ENCODE results near the gene AEBP1. TPM values are rescaled to one million over a fixed set of nuclear protein-coding genes. Genes with fewer than 3 reads are reported as not detected.

Gene AEBP1
- total RNA-seq, 4 donors from 2014 or later = 20.1 to 127 (median 58.0) TPM

DNA sequence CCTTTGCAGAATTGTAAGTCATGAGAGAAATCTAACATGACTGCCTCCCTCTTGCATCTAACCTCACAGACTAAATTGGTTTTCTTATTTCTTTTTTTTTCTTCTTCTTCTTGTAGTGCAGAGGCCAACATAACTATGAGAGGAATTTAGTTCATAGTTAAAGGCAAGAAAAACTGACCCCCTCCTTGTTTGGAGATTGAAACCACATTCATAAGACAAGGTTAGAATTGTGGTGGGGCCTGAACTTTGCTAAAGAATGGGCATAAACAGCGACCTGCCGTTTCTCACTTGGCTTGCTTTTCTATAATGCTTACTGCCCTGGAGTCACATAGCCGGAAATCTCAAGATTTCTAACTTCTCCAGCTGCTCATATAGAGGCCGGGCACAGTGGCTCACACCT, 19.4 kb upstream of the AEBP1 start:
- Histone ChIP-seq H3K36me3 (peaks cover 0 to 10% (median 0%) of the 10 kb centered on the region in 3 donors), H3K9me3 (no peaks in the 10 kb centered on the region), H3K27ac (no peak overlapping the region), H3K4me3 (no peak overlapping the region), H3K4me1 (peaks cover 0 to 31% (median 11%) of the 10 kb centered on the region in 4 donors), H3K27me3 (no peaks in the 10 kb centered on the region)
- no peak for DNase-seq
- TF ChIP-seq, protein P1, sequence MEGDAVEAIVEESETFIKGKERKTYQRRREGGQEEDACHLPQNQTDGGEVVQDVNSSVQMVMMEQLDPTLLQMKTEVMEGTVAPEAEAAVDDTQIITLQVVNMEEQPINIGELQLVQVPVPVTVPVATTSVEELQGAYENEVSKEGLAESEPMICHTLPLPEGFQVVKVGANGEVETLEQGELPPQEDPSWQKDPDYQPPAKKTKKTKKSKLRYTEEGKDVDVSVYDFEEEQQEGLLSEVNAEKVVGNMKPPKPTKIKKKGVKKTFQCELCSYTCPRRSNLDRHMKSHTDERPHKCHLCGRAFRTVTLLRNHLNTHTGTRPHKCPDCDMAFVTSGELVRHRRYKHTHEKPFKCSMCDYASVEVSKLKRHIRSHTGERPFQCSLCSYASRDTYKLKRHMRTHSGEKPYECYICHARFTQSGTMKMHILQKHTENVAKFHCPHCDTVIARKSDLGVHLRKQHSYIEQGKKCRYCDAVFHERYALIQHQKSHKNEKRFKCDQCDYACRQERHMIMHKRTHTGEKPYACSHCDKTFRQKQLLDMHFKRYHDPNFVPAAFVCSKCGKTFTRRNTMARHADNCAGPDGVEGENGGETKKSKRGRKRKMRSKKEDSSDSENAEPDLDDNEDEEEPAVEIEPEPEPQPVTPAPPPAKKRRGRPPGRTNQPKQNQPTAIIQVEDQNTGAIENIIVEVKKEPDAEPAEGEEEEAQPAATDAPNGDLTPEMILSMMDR (IDR thresholded peaks at IDR 0.05) = no peak
- no peak for TF ChIP-seq POLR2A (IDR thresholded peaks at IDR 0.05)

DNA sequence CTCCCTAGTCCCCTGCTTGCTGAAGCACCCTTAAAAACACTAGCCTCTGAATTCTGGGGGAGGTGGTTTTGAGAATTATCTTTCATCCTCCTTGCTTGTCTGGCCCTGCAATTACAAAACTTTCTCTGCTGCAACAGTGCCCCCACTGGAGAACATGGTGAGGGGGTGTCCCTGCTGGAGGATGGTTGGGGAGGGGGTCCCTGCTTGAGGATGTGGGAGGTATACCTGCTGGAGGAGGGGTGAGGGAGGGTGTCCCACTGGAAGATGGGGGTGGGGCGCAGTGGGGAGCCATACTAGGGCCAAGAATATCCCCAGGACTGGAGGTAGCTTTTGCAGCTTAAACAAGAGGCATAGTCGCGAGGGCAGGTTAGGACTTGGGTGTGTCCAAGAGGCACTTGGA, 18.6 kb upstream of the AEBP1 start:
- H3K4me1 ChIP-seq = peaks cover 0 to 23% (median 9%) of the 10 kb centered on the region in 4 donors
- H3K4me3 ChIP-seq = no peak overlapping the region
- no peak for DNase-seq
- H3K27me3 ChIP-seq = no peaks in the 10 kb centered on the region
- H3K9me3 ChIP-seq = no peaks in the 10 kb centered on the region
- no peak overlapping the region for H3K27ac ChIP-seq
- peaks cover 0 to 2% (median 0%) of the 10 kb centered on the region in 3 donors for H3K36me3 ChIP-seq
- TF ChIP-seq POLR2A (IDR thresholded peaks at IDR 0.05) = no peak
- TF ChIP-seq, protein P1 (IDR thresholded peaks at IDR 0.05) = no peak

DNA sequence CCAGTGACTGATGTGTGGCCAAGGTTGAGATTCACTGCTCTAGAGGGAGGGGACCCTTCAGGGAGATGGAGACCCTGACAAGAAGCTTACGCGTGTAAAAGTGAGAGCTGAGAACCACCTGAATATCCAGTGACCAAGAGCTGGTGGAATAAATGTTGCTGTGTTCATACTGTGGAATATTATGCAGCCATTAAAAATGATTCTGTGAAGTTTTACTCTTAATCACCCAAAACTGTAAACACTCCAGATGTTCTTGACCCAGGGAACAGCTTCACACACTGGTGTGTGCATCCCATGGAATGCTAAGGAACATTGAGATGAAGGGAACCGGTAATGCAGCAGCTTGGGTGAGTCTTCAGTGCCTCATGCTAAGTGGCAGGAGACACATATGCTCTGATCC, 17.5 kb upstream of the AEBP1 start:
- Histone ChIP-seq H3K27ac (no peak overlapping the region), H3K9me3 (no peaks in the 10 kb centered on the region), H3K4me1 (peaks cover 0 to 13% (median 0%) of the 10 kb centered on the region in 4 donors), H3K4me3 (no peak overlapping the region), H3K36me3 (no peaks in the 10 kb centered on the region), H3K27me3 (no peaks in the 10 kb centered on the region)
- DNase-seq = no peak
- no peak for TF ChIP-seq POLR2A (IDR thresholded peaks at IDR 0.05)
- TF ChIP-seq, protein P1 (IDR thresholded peaks at IDR 0.05) = no peak

DNA sequence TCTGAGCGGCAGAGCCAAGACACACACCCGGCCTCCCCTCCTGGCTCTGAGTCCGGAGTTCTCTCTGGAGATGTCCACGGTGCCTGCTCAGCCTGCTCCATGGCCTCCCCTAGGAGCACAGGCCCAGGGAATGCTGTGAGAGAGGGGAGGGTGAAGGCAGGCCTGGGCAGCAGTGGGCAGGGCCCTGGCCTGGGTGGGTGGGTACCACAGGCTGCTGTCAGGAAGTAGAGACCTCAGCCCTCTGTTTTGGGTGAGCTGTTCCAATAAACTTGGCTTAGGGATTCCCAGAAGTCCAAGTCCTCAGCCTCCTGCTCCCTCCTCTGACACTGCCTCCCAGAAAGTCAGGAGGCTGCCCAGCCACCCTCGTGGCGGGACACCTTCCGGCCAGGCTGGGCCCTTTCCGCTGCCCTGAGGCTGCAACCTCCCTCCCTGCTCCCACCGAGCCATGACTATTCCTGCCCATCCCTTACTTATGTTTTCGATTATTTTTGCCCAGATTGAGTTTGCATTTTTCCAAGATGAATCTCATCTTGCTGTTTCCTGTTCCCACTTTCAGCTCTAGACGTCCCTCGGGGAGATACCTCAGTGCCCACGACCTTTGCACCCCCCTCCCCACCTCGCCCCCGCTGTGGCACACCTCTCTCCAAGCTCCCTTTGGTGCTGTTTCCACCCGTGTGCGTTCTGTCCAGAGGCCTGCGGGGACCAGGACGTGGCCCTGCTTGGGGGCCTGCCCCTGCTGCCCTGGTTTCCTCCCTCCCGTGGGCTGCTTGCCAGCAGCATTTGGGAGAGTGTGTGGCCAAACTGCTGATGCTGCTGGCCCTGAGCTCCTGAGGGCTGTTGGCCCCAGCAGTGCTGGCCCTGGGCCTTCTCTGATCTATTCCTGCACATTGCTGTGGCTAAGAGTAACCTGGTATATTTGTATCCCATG, 16.0 kb upstream of the AEBP1 start:
- Histone ChIP-seq H3K4me1 (peaks cover 0 to 13% (median 0%) of the 10 kb centered on the region in 4 donors), H3K36me3 (no peaks in the 10 kb centered on the region), H3K27ac (peak overlapping the region; percentile 42 to 80 (median 66)), H3K9me3 (no peaks in the 10 kb centered on the region), H3K4me3 (no peak overlapping the region), H3K27me3 (no peaks in the 10 kb centered on the region)
- no peak for DNase-seq
- TF ChIP-seq, protein P1 (IDR thresholded peaks at IDR 0.05) = no peak
- TF ChIP-seq POLR2A (IDR thresholded peaks at IDR 0.05) = no peak

DNA sequence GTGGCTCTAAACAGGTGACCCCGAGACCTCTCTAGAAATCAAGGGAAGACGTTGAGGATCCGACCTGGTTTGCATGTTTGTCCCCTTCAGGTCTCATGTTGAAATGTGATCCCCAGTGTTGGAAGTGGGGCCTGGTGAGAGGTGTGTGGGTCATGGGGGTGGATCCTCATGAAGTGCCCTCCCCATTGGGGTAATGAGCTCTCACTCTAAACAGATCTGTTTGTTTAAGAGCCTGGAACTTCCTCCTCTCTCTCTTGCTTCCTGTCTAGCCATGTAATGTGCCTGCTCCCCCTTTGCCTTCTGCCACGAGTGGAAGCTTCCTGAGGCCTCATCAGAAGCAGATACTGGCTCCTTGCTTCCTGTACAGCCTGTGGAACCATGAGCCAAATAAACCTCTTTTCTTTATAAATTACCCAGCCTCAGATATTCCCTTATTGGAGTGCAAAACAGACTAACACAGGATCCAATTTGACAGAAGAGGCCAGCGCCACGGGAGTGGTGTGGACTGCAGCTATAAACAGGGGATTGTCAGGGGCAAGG, 11.0 kb upstream of the AEBP1 start:
- no peak for TF ChIP-seq POLR2A (IDR thresholded peaks at IDR 0.05)

DNA sequence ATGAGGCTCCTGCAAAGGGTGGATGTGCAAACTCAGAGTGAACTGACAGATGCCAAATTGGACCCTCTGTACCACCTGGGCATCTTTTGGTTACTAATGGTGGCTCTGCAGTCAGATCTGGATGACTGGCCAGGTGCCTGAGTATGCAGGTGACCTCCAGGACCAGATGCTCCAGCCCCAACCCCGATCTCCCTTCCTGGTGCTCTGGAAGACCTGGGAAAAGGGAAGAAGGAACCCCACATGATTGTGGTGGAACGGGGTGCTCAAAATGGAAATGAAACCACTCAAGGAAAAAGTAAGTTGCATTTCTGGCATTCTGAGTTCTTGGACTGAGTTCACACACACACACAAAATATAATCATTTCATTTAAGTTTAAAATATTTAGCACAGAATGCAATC, 9.8 kb upstream of the AEBP1 start:
- DNase-seq = no peak
- Histone ChIP-seq H3K9me3 (no peaks in the 10 kb centered on the region), H3K4me1 (peaks cover 0 to 8% (median 2%) of the 10 kb centered on the region in 4 donors), H3K27me3 (no peaks in the 10 kb centered on the region), H3K4me3 (no peak overlapping the region), H3K27ac (no peak overlapping the region), H3K36me3 (no peaks in the 10 kb centered on the region)
- TF ChIP-seq, protein P1 (IDR thresholded peaks at IDR 0.05) = no peak
- no peak for TF ChIP-seq POLR2A (IDR thresholded peaks at IDR 0.05)

More for the DNA sequence above, 11.0 kb upstream of the AEBP1 start:
- H3K4me3 ChIP-seq = no peak overlapping the region
- no peak for DNase-seq
- H3K36me3 ChIP-seq = no peaks in the 10 kb centered on the region
- H3K27ac ChIP-seq = no peak overlapping the region
- peaks cover 0 to 8% (median 5%) of the 10 kb centered on the region in 4 donors for H3K4me1 ChIP-seq
- H3K27me3 ChIP-seq = no peaks in the 10 kb centered on the region
- no peaks in the 10 kb centered on the region for H3K9me3 ChIP-seq
